Stimulated activated naive CD8-positive, alpha-beta T cell treated with anti-CD3 and anti-CD28 coated beads, Interleukin-15, Interleukin-2, amounts not matched to agents 100 ng/mL and 50 ng/mL, for 24 hours (primary cell): ENCODE measurements around the gene B9D2.

Experiments
- H3K27ac Mint-ChIP-seq: one replicate; pipeline ENCODE4 v1.8.0; 2021; ENCODE audit warnings: mild to moderate bottlenecking, mixed read lengths
- H3K27me3 Mint-ChIP-seq: one replicate; pipeline ENCODE4 v1.8.0; 2021; ENCODE audit warnings: mixed read lengths
- H3K36me3 Mint-ChIP-seq: one replicate; pipeline ENCODE4 v1.8.0; 2021; ENCODE audit warnings: low read depth, mixed read lengths
- H3K4me1 Mint-ChIP-seq: one replicate; pipeline ENCODE4 v1.8.0; 2021; ENCODE audit warnings: low read depth, mixed read lengths
- H3K4me3 Mint-ChIP-seq: one replicate; pipeline ENCODE4 v1.8.0; 2021; ENCODE audit warnings: mild to moderate bottlenecking, mixed read lengths
- H3K9me3 Mint-ChIP-seq: one replicate; pipeline ENCODE4 v1.8.0; 2021; ENCODE audit warnings: mixed read lengths

The B9D2 gene

DNA sequence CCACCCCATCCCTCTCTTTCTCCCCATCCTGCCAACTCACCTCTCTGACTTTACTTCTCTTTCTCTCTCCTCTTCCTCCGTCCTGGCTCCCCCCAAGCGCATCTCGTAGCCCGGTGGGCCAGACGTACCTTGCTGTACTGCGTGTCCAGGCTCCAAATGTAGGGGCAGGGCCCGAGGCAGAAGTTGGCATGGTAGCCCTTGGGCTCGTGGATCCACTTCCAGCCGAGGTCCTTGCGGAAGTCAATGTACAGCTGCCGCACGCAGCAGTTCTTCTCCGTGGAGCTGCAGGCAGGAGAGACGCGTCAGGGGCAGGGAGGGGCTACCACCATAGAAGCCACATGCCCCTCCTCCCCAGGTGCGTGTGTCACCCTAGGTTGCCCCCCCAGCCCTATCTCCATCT is 31.9 kb downstream of the B9D2 start:
- no peak overlapping the region for H3K27ac Mint-ChIP-seq
- peaks cover 63% of the 10 kb centered on the region for H3K36me3 Mint-ChIP-seq
- H3K27me3 Mint-ChIP-seq = no peaks in the 10 kb centered on the region
- H3K4me3 Mint-ChIP-seq = no peak overlapping the region
- no peaks in the 10 kb centered on the region for H3K9me3 Mint-ChIP-seq
- peaks cover 65% of the 10 kb centered on the region for H3K4me1 Mint-ChIP-seq

DNA sequence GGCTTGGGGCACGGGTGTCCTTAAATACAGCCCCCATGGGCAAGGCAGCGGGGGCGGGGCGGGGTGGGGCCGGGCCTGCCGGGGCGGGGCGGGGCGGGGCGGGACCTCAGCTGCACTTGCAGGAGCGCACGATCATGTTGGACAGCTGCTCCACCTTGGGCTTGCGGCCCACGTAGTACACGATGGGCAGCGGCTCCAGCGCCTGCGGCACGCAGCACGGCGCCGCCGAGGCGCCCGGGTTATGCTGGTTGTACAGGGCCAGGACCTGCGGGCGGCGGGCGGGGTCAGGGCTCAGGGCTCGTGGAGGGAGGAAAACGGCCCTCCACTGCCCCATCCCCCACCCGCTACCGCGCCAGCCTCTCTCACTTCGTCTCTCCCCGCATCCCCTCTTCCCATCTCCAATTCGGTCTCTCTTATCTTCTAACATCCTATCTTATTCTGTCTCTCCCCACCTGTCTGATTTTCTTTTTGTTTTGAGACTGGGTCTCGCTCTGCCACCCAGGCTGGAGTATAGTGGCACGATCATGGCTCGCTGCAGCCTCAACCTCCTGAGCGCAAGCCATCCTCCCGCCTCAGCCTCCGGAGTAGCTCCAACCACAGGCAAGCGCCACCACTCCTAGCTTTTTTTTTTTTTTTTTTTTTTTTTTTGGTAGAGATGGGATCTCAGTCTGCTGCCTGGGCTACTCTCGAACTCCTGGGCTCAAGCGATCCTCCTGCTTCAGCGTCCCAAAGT is 32.8 kb downstream of the B9D2 start:
- no peak overlapping the region for H3K4me3 Mint-ChIP-seq
- H3K27me3 Mint-ChIP-seq = no peaks in the 10 kb centered on the region
- no peak overlapping the region for H3K27ac Mint-ChIP-seq
- H3K36me3 Mint-ChIP-seq = peaks cover 66% of the 10 kb centered on the region
- no peaks in the 10 kb centered on the region for H3K9me3 Mint-ChIP-seq
- H3K4me1 Mint-ChIP-seq = peaks cover 71% of the 10 kb centered on the region

DNA sequence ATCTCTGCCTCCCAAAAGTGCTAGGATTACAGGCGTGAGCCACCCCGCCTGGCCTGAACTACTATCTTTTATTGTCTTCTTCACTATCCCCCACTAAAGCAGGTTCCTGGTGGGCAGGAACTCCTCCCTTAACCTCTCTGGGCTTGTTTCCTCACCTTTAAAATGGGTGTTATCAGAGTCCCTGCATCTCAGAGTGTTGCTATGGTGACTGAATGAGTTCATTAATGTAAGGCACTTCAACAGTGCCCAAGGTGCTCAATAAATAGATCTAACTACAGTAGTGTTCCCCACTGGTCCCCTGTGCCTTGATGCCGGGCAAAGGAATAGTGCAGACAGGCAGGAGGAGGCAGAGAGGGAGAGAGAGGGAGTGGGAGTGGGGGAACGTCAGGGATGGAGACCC is 33.5 kb downstream of the B9D2 start:
- Mint-ChIP-seq H3K9me3 (no peaks in the 10 kb centered on the region), H3K4me3 (no peak overlapping the region), H3K27ac (no peak overlapping the region), H3K4me1 (peaks cover 71% of the 10 kb centered on the region), H3K36me3 (peaks cover 67% of the 10 kb centered on the region), H3K27me3 (no peaks in the 10 kb centered on the region)

DNA sequence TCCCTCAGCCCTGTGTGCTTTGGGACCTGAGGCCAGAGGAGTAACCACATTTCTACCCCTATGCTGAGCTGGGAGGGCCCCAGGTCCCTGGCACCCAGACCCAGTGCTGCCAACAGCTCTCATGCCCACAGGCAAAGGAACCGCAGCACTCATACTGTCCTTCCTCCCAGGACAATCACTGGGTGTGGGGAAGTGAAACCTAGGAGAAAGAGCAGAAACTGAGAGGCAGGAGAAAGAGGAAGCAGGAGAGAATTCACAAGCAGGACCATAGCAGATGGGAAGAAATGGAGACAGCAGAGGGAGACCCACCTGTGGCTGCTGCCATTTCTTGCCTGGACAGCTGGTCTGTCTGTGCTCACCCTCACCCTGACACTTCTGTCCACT is 35.1 kb downstream of the B9D2 start:
- Mint-ChIP-seq H3K9me3 (no peaks in the 10 kb centered on the region), H3K36me3 (peaks cover 59% of the 10 kb centered on the region), H3K4me3 (peak overlapping the region; percentile 78), H3K27ac (peak overlapping the region; percentile 97), H3K27me3 (no peaks in the 10 kb centered on the region), H3K4me1 (peaks cover 78% of the 10 kb centered on the region)

DNA sequence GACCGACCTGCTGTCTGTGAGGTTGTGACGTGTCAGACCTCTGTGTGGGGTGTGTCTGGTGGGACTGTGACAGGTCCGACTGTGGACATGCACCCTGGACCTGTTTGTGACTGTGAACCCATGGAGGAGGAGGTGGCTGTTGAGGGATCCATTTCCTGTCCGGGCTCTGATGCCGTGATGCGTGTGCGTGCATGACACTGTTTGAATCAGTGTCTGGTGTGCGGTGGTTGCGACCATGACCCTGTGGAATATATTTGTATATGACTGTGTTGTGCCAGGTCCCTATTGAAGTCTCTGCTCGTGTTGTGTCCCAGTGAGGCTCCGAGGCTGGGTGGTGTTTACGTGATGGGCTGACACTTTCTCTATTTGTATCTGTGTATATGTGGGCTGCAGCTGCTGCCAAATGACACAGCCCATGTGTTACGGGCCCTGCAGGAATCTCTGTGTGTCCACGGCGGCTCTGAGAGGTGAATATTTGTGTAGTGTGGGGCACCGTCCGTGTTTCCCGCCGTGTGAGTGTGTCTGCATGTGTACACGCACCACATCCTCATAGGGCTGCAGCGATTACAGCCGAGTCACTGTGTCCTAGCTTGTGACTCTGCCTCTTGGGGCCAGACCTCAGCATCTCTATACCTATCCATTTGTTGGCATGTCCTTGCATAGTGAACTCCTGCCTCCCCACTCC is 35.6 kb downstream of the B9D2 start:
- H3K4me3 Mint-ChIP-seq = peak overlapping the region; percentile 78
- H3K4me1 Mint-ChIP-seq = peaks cover 77% of the 10 kb centered on the region
- peak overlapping the region; percentile 97 for H3K27ac Mint-ChIP-seq
- no peaks in the 10 kb centered on the region for H3K9me3 Mint-ChIP-seq
- H3K27me3 Mint-ChIP-seq = no peaks in the 10 kb centered on the region
- H3K36me3 Mint-ChIP-seq = peaks cover 54% of the 10 kb centered on the region

DNA sequence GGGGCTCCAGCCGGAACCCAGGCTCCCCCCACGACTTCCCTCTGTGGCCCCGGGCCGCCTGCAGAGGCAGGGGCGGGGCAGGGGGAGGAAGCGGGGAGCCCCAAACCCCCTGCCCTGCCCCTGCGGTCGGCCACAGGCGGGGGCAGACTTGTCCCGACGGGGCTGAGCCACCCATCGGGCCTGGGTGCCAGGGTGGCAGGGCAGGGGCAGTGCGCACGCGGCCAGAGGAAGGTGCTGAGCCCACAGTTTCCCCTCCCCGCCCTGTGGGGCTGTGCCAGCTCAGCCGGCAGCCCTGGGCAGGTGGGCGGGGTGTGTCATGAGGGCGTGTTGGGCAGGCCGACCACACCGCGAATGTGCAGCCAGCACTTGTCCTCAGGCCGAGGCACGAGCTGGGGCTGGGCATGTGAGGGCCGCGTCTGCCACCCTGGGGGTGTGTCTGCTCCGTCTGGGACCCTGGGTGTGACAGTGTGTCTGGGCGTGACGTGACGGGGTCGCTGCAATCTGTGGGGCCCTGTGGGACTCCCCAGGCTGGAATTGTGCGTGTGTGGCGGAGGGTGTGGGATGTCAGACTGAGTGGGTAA is 36.3 kb downstream of the B9D2 start:
- H3K27me3 Mint-ChIP-seq = no peaks in the 10 kb centered on the region
- H3K27ac Mint-ChIP-seq = peak overlapping the region; percentile 97
- H3K4me3 Mint-ChIP-seq = peak overlapping the region; percentile 78
- peaks cover 80% of the 10 kb centered on the region for H3K4me1 Mint-ChIP-seq
- H3K9me3 Mint-ChIP-seq = no peaks in the 10 kb centered on the region
- H3K36me3 Mint-ChIP-seq = peaks cover 54% of the 10 kb centered on the region

DNA sequence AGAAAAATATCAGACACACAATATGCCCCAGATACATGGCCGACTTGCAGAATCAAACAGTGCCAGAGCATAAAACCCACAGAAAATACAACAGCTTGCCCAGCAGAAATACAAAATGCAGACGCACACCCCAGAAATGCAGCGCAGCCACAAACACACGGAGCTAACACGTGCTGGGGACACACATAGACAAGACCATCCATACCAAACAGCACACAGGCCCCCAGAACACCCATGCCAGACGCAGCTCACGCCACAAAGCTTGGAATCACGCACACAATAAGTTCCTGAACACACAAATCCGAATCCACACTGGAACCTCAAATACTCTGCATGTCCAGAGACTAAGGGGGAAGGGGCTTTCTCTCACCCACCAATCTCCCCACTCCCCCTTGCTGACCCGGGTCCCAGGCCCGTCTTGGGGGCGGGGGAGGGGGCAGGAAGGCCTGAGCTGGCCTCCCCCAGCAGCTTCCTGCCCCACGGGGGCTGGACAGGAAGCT is 36.8 kb downstream of the B9D2 start:
- H3K4me1 Mint-ChIP-seq = peaks cover 80% of the 10 kb centered on the region
- no peaks in the 10 kb centered on the region for H3K27me3 Mint-ChIP-seq
- peak overlapping the region; percentile 79 for H3K4me3 Mint-ChIP-seq
- H3K36me3 Mint-ChIP-seq = peaks cover 49% of the 10 kb centered on the region
- H3K9me3 Mint-ChIP-seq = no peaks in the 10 kb centered on the region
- peak overlapping the region; percentile 90 for H3K27ac Mint-ChIP-seq

DNA sequence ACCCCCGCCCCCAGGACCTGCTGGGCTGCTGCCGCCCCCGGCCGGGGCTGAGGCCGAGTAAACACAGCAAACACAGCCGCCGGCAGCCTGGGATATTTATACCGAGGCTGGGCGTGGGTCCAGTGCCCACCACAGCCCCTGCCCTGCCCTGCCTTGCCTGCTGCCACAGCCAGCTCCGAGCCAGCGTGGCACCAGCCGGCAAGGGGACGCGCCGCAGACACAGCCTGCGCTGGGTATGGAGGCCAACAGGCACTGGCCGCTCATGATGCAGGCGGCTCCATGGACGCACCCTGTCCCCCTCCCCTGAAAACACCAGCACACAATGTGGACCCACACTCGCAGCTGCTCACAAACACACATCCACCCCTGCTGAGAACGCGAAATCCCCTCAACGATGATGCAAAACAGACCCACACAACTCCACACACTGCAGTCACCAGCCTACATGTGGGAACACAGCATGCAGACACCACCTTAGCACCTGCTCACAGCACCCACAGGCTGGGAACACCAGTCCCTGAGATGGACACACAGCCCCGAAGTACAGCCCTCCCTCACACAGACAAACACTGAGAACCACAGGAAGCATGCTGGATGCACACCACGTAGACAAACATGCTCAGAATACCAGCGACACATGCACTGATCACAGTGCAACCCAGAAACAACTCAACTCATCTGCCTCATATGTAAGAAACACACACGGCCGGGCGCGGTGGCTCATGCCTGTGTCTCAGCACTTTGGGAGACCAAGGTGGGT is 37.8 kb downstream of the B9D2 start:
- Mint-ChIP-seq H3K9me3 (no peaks in the 10 kb centered on the region), H3K27ac (peak overlapping the region; percentile 90), H3K27me3 (no peaks in the 10 kb centered on the region), H3K4me3 (peak overlapping the region; percentile 79), H3K4me1 (peaks cover 77% of the 10 kb centered on the region), H3K36me3 (peaks cover 39% of the 10 kb centered on the region)

DNA sequence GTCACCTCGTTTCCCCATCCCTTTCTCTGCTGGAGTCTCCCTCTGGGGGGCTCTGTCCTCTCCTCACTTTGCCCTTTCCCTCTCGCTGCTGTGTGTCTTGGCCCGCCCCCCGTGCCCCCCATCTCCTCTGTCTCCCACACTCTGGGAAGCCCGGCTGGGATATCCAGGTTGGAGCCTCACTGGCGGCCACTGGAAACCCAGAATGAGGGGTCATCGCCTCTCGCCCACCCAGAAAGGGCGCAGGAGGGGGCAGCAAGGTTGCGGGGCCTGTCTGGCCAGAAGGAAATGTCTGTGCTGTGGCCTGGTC is 38.4 kb downstream of the B9D2 start:
- peak overlapping the region; percentile 88 for H3K27ac Mint-ChIP-seq
- no peaks in the 10 kb centered on the region for H3K9me3 Mint-ChIP-seq
- H3K36me3 Mint-ChIP-seq = peaks cover 37% of the 10 kb centered on the region
- peaks cover 75% of the 10 kb centered on the region for H3K4me1 Mint-ChIP-seq
- H3K27me3 Mint-ChIP-seq = no peaks in the 10 kb centered on the region
- no peak overlapping the region for H3K4me3 Mint-ChIP-seq

DNA sequence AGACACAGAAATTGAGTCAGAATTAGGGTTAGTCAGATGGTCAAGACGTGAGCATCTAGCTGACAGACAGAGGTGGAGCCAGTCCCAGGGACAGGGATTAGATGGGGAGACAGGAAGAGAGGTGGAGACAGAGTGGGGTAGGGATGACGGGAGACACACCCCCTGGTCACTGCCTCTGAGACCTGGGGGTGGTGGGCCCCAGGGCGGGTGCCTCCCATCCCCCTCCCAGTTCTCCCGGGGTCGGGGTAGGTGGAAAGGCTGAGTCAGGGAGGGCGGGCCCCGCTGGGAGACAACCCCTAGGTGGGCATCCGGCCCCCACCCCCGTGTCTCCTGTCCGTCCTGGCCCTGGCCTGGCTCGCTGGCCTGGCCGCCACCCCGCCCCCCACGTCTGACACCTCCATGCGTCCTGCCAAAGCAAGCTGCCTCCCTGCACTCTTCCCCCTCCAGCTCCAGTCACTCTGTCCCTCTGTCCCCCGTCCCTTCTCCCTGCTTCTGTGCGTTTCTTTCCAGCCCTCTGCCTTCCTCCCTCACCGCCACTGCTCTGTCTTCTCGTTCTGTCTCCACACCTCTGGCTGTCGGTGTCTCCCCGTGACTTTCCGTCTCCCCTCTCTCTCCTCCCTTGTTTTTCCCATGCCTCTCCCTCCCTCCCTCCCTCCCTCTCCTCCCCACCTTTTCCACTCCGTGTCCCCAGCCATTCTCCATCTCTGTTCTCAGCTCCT is 38.9 kb downstream of the B9D2 start:
- Mint-ChIP-seq H3K27me3 (no peaks in the 10 kb centered on the region), H3K36me3 (peaks cover 33% of the 10 kb centered on the region), H3K27ac (peak overlapping the region; percentile 88), H3K9me3 (no peaks in the 10 kb centered on the region), H3K4me1 (peaks cover 71% of the 10 kb centered on the region), H3K4me3 (no peak overlapping the region)

DNA sequence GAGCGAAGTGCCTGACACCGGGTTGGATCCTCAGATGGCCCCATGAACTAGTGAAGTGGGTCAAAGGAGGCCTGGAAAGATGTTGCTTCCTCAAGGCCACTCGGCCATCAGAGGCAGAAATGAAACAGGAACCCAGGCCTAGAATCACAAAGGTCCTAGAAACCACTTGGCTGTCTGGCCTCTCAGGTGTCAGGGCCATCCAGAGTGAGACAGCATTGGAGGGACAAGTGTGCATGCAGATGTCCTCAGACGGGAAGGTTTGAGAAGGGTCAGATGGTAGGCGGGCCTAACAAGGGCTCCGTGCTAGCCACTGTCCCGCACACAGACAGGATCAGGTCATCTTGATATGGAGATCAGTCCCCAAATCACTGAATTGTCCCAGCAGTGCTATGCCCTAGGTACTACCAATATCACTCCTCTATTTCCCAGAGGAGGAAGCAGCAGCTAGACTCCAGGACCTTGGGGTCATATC is 39.7 kb downstream of the B9D2 start:
- no peak overlapping the region for H3K4me3 Mint-ChIP-seq
- H3K27ac Mint-ChIP-seq = peak overlapping the region; percentile 82
- peaks cover 39% of the 10 kb centered on the region for H3K36me3 Mint-ChIP-seq
- H3K9me3 Mint-ChIP-seq = no peaks in the 10 kb centered on the region
- H3K27me3 Mint-ChIP-seq = no peaks in the 10 kb centered on the region
- H3K4me1 Mint-ChIP-seq = peaks cover 70% of the 10 kb centered on the region

DNA sequence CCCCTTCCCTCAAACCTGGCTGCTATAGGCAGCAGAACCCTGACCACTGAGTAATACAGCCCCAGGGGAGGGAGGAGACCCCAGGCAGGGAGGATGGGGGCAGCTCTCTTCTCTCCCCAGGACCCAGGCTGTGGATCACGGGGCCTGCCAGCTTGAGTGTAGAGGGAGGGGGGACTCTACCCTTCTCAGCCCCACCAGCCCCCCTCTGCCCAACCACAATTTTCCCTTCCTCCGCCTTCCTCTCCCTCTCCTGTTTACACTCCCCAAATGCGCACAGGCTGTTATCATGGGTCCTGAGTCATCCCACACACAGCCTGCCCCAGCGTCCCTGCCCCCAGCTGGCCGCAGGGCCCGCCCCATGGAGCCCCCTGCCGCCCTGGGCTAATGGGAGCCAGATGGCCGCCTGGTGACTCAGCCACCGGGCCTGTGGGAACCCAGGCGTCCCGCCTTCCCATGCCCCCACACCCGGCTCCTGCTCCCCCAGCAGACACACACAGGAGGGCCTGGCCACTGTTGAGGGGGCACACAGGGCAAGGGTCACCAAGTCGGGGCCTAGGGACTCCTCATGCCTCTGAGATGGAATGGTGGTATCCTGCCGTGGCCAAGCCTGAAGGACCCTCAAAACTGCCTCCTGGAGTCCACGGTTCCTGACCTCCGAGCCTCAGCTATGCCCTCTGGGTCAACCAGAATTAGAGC is 40.4 kb downstream of the B9D2 start:
- H3K27me3 Mint-ChIP-seq = no peaks in the 10 kb centered on the region
- peak overlapping the region; percentile 81 for H3K27ac Mint-ChIP-seq
- peaks cover 64% of the 10 kb centered on the region for H3K4me1 Mint-ChIP-seq
- H3K36me3 Mint-ChIP-seq = peaks cover 38% of the 10 kb centered on the region
- no peak overlapping the region for H3K4me3 Mint-ChIP-seq
- no peaks in the 10 kb centered on the region for H3K9me3 Mint-ChIP-seq

DNA sequence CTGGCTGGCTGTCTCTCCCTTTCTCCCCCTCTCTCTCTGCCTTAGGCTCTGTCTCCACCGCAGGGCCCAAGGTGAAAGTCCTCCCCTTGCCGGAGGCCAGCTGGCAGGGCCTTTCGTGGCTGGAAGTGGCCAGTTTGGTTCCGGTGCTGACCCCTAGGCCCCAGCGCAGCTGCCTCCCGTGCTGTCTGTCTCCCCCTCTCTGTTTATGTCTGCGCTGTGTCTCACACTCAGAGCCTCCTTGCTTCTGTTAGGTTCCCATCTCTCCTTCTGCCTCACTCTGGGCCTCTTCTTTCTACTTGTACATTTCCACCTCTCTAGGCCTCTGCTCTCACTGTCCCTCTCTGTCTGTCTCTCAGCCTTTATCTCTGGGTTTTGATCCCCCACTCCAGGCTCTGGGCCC is 40.9 kb downstream of the B9D2 start:
- peak overlapping the region; percentile 81 for H3K27ac Mint-ChIP-seq
- no peaks in the 10 kb centered on the region for H3K9me3 Mint-ChIP-seq
- H3K4me3 Mint-ChIP-seq = no peak overlapping the region
- peaks cover 35% of the 10 kb centered on the region for H3K36me3 Mint-ChIP-seq
- no peaks in the 10 kb centered on the region for H3K27me3 Mint-ChIP-seq
- H3K4me1 Mint-ChIP-seq = peaks cover 58% of the 10 kb centered on the region

DNA sequence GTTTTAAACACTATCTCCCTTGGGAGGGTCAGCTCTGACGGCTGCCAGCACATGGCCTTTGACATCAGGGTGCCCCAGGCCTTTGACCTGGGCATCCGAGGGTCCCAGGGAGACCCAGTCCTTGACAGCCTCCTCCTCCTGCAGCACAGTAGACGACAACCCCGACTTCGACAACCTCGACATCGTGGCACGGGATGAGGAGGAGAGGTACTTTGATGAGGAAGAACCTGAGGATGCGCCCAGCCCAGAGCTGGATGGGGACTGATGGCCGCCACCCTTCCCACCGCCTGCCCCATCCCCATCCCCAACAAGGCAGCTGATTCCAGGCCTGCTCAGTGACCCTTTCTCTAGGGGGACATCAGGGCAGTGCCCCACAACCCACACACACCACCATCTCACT is 41.5 kb downstream of the B9D2 start:
- no peak overlapping the region for H3K4me3 Mint-ChIP-seq
- H3K27me3 Mint-ChIP-seq = no peaks in the 10 kb centered on the region
- peak overlapping the region; percentile 81 for H3K27ac Mint-ChIP-seq
- H3K36me3 Mint-ChIP-seq = peaks cover 37% of the 10 kb centered on the region
- H3K9me3 Mint-ChIP-seq = no peaks in the 10 kb centered on the region
- H3K4me1 Mint-ChIP-seq = peaks cover 54% of the 10 kb centered on the region
